Stimulated activated CD8-positive, alpha-beta memory T cell treated with anti-CD3 and anti-CD28 coated beads, Interleukin-15, amount 100 ng/mL, for 24 hours (primary cell): Measurements from ENCODE around the gene CERS5.

Source experiments
- DNase-seq: peaks from one replicate; pipeline ENCODE4 v3.0.0-alpha.2; 2020; ENCODE audit warnings: low read depth

CERS5 gene

GRCh38 chr12:50167049-50167828 is at the start of gene CERS5:
Gene CERS5, minus strand, starts transcription at chr12:50167369. Its CDS starts 72 bp downstream, at chr12:50167297.
- peak; percentile 80 for DNase-seq

GRCh38 chr12:50215033-50215432 is 47.9 kb upstream of the CERS5 start:
- no peak for DNase-seq

GRCh38 chr12:50214018-50214417 is 46.8 kb upstream of the CERS5 start:
- no peak for DNase-seq

- no peak for DNase-seq
Observed at GRCh38 chr12:50213439-50213838, 46.3 kb upstream of the CERS5 start.

- DNase-seq: no peak
Observed at GRCh38 chr12:50212071-50212467, 44.9 kb upstream of the CERS5 start.

GRCh38 chr12:50211392-50212070 is 44.4 kb upstream of the CERS5 start:
- no peak for DNase-seq

- no peak for DNase-seq
Observed at GRCh38 chr12:50207424-50207823, 40.3 kb upstream of the CERS5 start.

GRCh38 chr12:50205648-50206047 is 38.5 kb upstream of the CERS5 start:
- no peak for DNase-seq

GRCh38 chr12:50203691-50204090 is 36.5 kb upstream of the CERS5 start:
- no peak for DNase-seq

GRCh38 chr12:50201987-50202521 is 34.9 kb upstream of the CERS5 start:
- DNase-seq: no peak

GRCh38 chr12:50200552-50201273 is 33.5 kb upstream of the CERS5 start:
- no peak for DNase-seq

- no peak for DNase-seq
Observed at GRCh38 chr12:50198829-50199228, 31.7 kb upstream of the CERS5 start.

GRCh38 chr12:50197297-50197727 is 30.1 kb upstream of the CERS5 start:
- no peak for DNase-seq

- no peak for DNase-seq
Observed at GRCh38 chr12:50196537-50196936, 29.4 kb upstream of the CERS5 start.

- DNase-seq: no peak
Observed at GRCh38 chr12:50195832-50196231, 28.7 kb upstream of the CERS5 start.

GRCh38 chr12:50192908-50193307 is 25.7 kb upstream of the CERS5 start:
- no peak for DNase-seq

- DNase-seq: no peak
Observed at GRCh38 chr12:50192236-50192635, 25.1 kb upstream of the CERS5 start.

GRCh38 chr12:50190859-50191258 is 23.7 kb upstream of the CERS5 start:
- no peak for DNase-seq

- DNase-seq: no peak
Observed at GRCh38 chr12:50188875-50189575, 21.9 kb upstream of the CERS5 start.

- DNase-seq: no peak
Observed at GRCh38 chr12:50188241-50188781, 21.1 kb upstream of the CERS5 start.

- DNase-seq: no peak
Observed at GRCh38 chr12:50187084-50187900, 20.1 kb upstream of the CERS5 start.
